Small intestine (tissue), 7 donors: ENCODE data around the gene PTPN2. TPM values are rescaled to one million over a fixed set of nuclear protein-coding genes. Genes with fewer than 3 reads are reported as not detected.

ENCODE experiments used
- DNase-seq, 2 donors: peaks; one replicate each; pipeline versions ENCODE4 v3.0.0 to v3.0.0-alpha.2; 2013
- FAIRE-seq: peaks from 2 replicates; lab custom pipeline; 2012; peaks lifted over from hg19 to GRCh38; lab: Jason Lieb, UNC
- H3K27ac ChIP-seq, 3 donors: one replicate each; pipeline ENCODE4 v1.5.1; 2013; ENCODE audit warnings: low read length in 2 of 3, mild to moderate bottlenecking in 2 of 3, control low read depth in 1 of 3, inconsistent platforms in 1 of 3, low read depth in 1 of 3, moderate library complexity in 1 of 3
- H3K27me3 ChIP-seq, 3 donors: one replicate each; pipeline ENCODE4 v1.6.1; 2013; ENCODE audit warnings: low read length in 3 of 3, inconsistent platforms in 1 of 3; ENCODE audit not compliant: control insufficient read depth in 3 of 3, insufficient read depth in 3 of 3
- H3K36me3 ChIP-seq, 3 donors: one replicate each; pipeline ENCODE4 v1.6.1; 2013; ENCODE audit warnings: low read length in 3 of 3, inconsistent platforms in 1 of 3, low read depth in 1 of 3, mild to moderate bottlenecking in 1 of 3, moderate library complexity in 1 of 3; ENCODE audit not compliant: control insufficient read depth in 3 of 3, insufficient read depth in 2 of 3
- H3K4me1 ChIP-seq, 3 donors: one replicate each; pipeline ENCODE4 v1.6.1; 2013; ENCODE audit warnings: low read length in 2 of 3, inconsistent platforms in 1 of 3, low read depth in 1 of 3, mild to moderate bottlenecking in 1 of 3, moderate library complexity in 1 of 3; ENCODE audit not compliant: control insufficient read depth in 3 of 3, insufficient read depth in 2 of 3
- H3K4me3 ChIP-seq, 3 donors: one replicate each; pipeline ENCODE4 v1.5.1; 2013; ENCODE audit warnings: low read length in 3 of 3, control low read depth in 1 of 3, inconsistent platforms in 1 of 3, low read depth in 1 of 3, mild to moderate bottlenecking in 1 of 3, moderate library complexity in 1 of 3
- H3K9me3 ChIP-seq, 2 donors: one replicate each; pipeline ENCODE4 v1.6.1; 2013; ENCODE audit warnings: low read depth in 1 of 2, low read length in 1 of 2; ENCODE audit not compliant: control insufficient read depth in 2 of 2, insufficient read depth in 1 of 2
- WGBS, 3 donors: extraction: QIAGEN DNeasy Blood & Tissue Kit; methylation state at CpG; one replicate each; pipeline ENCODE4 v1.1.7; 2013; 5-methylcytosine and 5-hydroxymethylcytosine counted together
- polyA plus RNA-seq, 4 donors: library from polyadenylated mRNA; stranded (reverse) in 3 of 4; unstranded in 1 of 4; fragments of 200-250 nt in 3 of 4; fragments of 120-200 nt in 1 of 4; gene quantifications; one replicate each; pipeline versions ENCODE4 v1.2.1 to v1.2.3, GENCODE V29; 2013
- donor health status: healthy with polysubstance abuse.
- donor health status: control.
- donor health status: control.
- donor health status: Bipolar disorder and iron deficiency.
- donor health status: healthy.

Gene PTPN2
- polyA plus RNA-seq, 4 donors, result 25.7 to 53.9 (median 31.1) TPM

- WGBS, 3 donors, result 95 to 100% (median 98%) methylated on average over 1 of the region's 1 CpG
- DNase-seq, result no peak
- Histone ChIP-seq H3K4me3 (no peak overlapping the region), H3K9me3 (peaks cover 0 to 2% of the 10 kb centered on the region in 2 donors), H3K36me3 (peaks cover 3 to 15% (median 4%) of the 10 kb centered on the region in 3 donors), H3K27me3 (no peaks in the 10 kb centered on the region), H3K27ac (no peak overlapping the region), H3K4me1 (no peaks in the 10 kb centered on the region)
- FAIRE-seq, result no peak
Observed at GRCh38 chr18:12803069-12803936, 80.7 kb downstream of the PTPN2 start.

- Histone ChIP-seq H3K4me3 (no peak overlapping the region), H3K27ac (no peak overlapping the region), H3K36me3 (peaks cover 3 to 17% (median 4%) of the 10 kb centered on the region in 3 donors), H3K27me3 (no peaks in the 10 kb centered on the region), H3K4me1 (no peaks in the 10 kb centered on the region), H3K9me3 (no peaks in the 10 kb centered on the region)
- no peak for DNase-seq
- WGBS, 3 donors, result 95 to 100% (median 97%) methylated on average over 1 of the region's 1 CpG
- no peak for FAIRE-seq
Observed at GRCh38 chr18:12802538-12802937, 81.5 kb downstream of the PTPN2 start.

- WGBS, 3 donors, result 82 to 93% (median 88%) methylated on average over 3 of the region's 3 CpGs
- peaks cover 3 to 17% (median 4%) of the 10 kb centered on the region in 3 donors for H3K36me3 ChIP-seq
- no peak for DNase-seq
Observed at GRCh38 chr18:12796448-12796847, 87.6 kb downstream of the PTPN2 start.

GRCh38 chr18:12791610-12792009 is 92.4 kb downstream of the PTPN2 start:
- no peak for FAIRE-seq
- Histone ChIP-seq H3K27me3 (no peaks in the 10 kb centered on the region), H3K36me3 (peaks cover 0 to 6% (median 2%) of the 10 kb centered on the region in 3 donors), H3K27ac (no peak overlapping the region), H3K9me3 (no peaks in the 10 kb centered on the region), H3K4me3 (no peak overlapping the region), H3K4me1 (no peaks in the 10 kb centered on the region)
- 94 to 97% (median 95%) methylated on average over 5 of the region's 5 CpGs for WGBS, 3 donors
- DNase-seq, result no peak

More at GRCh38 chr18:12796448-12796847, 87.6 kb downstream of the PTPN2 start:
- Histone ChIP-seq H3K4me1 (no peaks in the 10 kb centered on the region), H3K4me3 (no peak overlapping the region), H3K27me3 (no peaks in the 10 kb centered on the region), H3K27ac (no peak overlapping the region), H3K9me3 (no peaks in the 10 kb centered on the region)
- no peak for FAIRE-seq

- Histone ChIP-seq H3K4me1 (peaks cover 0 to 10% (median 0%) of the 10 kb centered on the region in 3 donors), H3K36me3 (peaks cover 0 to 2% (median 0%) of the 10 kb centered on the region in 3 donors), H3K27me3 (no peaks in the 10 kb centered on the region), H3K9me3 (no peaks in the 10 kb centered on the region), H3K27ac (no peak overlapping the region), H3K4me3 (no peak overlapping the region)
- WGBS, 3 donors, result 91 to 95% (median 92%) methylated on average over 2 of the region's 2 CpGs
- DNase-seq (no peak), FAIRE-seq (no peak)
Observed at GRCh38 chr18:12786669-12787068, 97.4 kb downstream of the PTPN2 start.

GRCh38 chr18:12783524-12783923 is 100.5 kb downstream of the PTPN2 start:
- H3K4me3 ChIP-seq, result no peak overlapping the region
- WGBS, 3 donors, result 24 to 66% (median 47%) methylated on average over 8 of the region's 8 CpGs
- H3K9me3 ChIP-seq, result no peaks in the 10 kb centered on the region
- no peaks in the 10 kb centered on the region for H3K36me3 ChIP-seq
- peak overlapping the region in 1 of 3 donors; percentile 39 for H3K27ac ChIP-seq
- no peaks in the 10 kb centered on the region for H3K27me3 ChIP-seq
- FAIRE-seq, result no peak
- peak; percentile 73 to 86 for DNase-seq
- H3K4me1 ChIP-seq, result peaks cover 0 to 10% (median 0%) of the 10 kb centered on the region in 3 donors

- Histone ChIP-seq H3K9me3 (no peaks in the 10 kb centered on the region), H3K27ac (no peak overlapping the region), H3K4me1 (peaks cover 0 to 10% (median 0%) of the 10 kb centered on the region in 3 donors), H3K36me3 (no peaks in the 10 kb centered on the region), H3K4me3 (no peak overlapping the region), H3K27me3 (no peaks in the 10 kb centered on the region)
- FAIRE-seq (no peak), DNase-seq (no peak)
- WGBS, 3 donors, result 85 to 93% (median 88%) methylated on average over 6 of the region's 6 CpGs
Observed at GRCh38 chr18:12782521-12782920, 101.5 kb downstream of the PTPN2 start.

GRCh38 chr18:12779456-12779855 is 104.6 kb downstream of the PTPN2 start:
- Histone ChIP-seq H3K4me1 (peaks cover 0 to 10% (median 0%) of the 10 kb centered on the region in 3 donors), H3K9me3 (peaks cover 0 to 4% of the 10 kb centered on the region in 2 donors), H3K36me3 (no peaks in the 10 kb centered on the region), H3K4me3 (no peak overlapping the region), H3K27ac (no peak overlapping the region), H3K27me3 (no peaks in the 10 kb centered on the region)
- WGBS, 3 donors, result 93 to 94% (median 93%) methylated on average over 21 of the region's 21 CpGs
- FAIRE-seq (no peak), DNase-seq (no peak)
